H1 (cell line): Measurements from ENCODE around the gene PPP1R14C. TPM values are rescaled to one million over a fixed set of nuclear protein-coding genes. Genes with fewer than 3 reads are reported as not detected.

Experiments
- CTCF ChIA-PET: fragments of 300-600 bp; sonication (Branson Sonifier 250); formaldehyde crosslinking; loops from one replicate; lab custom pipeline; 2021; ENCODE audit not compliant: partially characterized antibody; lab: Charles Lee
- POLR2A ChIA-PET: fragments of 300-600 bp; sonication (Branson Sonifier 250); formaldehyde crosslinking; loops from one replicate; lab custom pipeline; 2021; ENCODE audit warnings: inconsistent platforms; ENCODE audit not compliant: partially characterized antibody; lab: Charles Lee
- DNase-seq, 2 experiments: peaks; one replicate each; pipeline versions ENCODE4 v3.0.0 to v3.0.0-alpha.2; 2010 to 2022; ENCODE audit warnings: low spot score in 2 of 2, low read depth in 1 of 2, mixed read lengths in 1 of 2
- FAIRE-seq: peaks from 2 replicates; lab custom pipeline; 2011; peaks lifted over from hg19 to GRCh38; lab: Jason Lieb, UNC
- H2AFZ ChIP-seq: 2 replicates; pipeline ENCODE4 v1.8.1; 2012; ENCODE audit warnings: low read length, inconsistent platforms
- H2AK5ac ChIP-seq: 2 replicates; pipeline ENCODE4 v1.6.1; 2013; ENCODE audit warnings: low read depth, low read length
- H2BK120ac ChIP-seq: replicated peaks from 2 replicates; pipeline ENCODE3; 2013; ENCODE audit warnings: low read depth, low read length, inconsistent platforms
- H2BK12ac ChIP-seq: 2 replicates; pipeline ENCODE4 v1.6.1; 2013; ENCODE audit warnings: low read depth, low read length
- H2BK15ac ChIP-seq: 2 replicates; pipeline ENCODE4 v1.6.1; 2013; ENCODE audit warnings: low read length
- H2BK20ac ChIP-seq: 2 replicates; pipeline ENCODE4 v1.6.1; 2013; ENCODE audit warnings: low read length
- H2BK5ac ChIP-seq: 2 replicates; pipeline ENCODE4 v1.6.1; 2013; ENCODE audit warnings: low read depth, low read length
- H3K14ac ChIP-seq: 2 replicates; pipeline ENCODE4 v1.6.1; 2013; ENCODE audit warnings: inconsistent platforms; ENCODE audit not compliant: insufficient read length
- H3K18ac ChIP-seq: 2 replicates; pipeline ENCODE4 v1.6.1; 2013; ENCODE audit warnings: low read length; ENCODE audit errors: extremely low read depth
- H3K23ac ChIP-seq: 2 replicates; pipeline ENCODE4 v1.6.1; 2013; ENCODE audit warnings: inconsistent platforms; ENCODE audit not compliant: insufficient read length
- H3K23me2 ChIP-seq: 2 replicates; pipeline ENCODE4 v1.6.1; 2013; ENCODE audit warnings: low read depth, low read length
- H3K27ac ChIP-seq: 2 replicates; pipeline ENCODE4 v1.6.1; 2011; ENCODE audit warnings: low read depth, low read length, inconsistent platforms
- H3K27me3 ChIP-seq, 4 experiments: replicated peaks in 1 of 4; 1 replicate in 1 of 4; 2 replicates in 3 of 4; pipeline versions ENCODE4 v1.6.1 to v1.8.1; 2011 to 2013; ENCODE audit warnings: low read length in 3 of 4, mild to moderate bottlenecking in 3 of 4, inconsistent platforms in 2 of 4, mixed read lengths in 2 of 4, moderate library complexity in 1 of 4; ENCODE audit not compliant: control insufficient read depth in 3 of 4, insufficient read depth in 3 of 4; ENCODE audit errors: extremely low read depth in 1 of 4
- H3K36me3 ChIP-seq, 4 experiments: 2 replicates each; pipeline versions ENCODE4 v1.6.1 to v1.8.1; 2011 to 2013; ENCODE audit warnings: mild to moderate bottlenecking in 4 of 4, low read length in 3 of 4, moderate library complexity in 2 of 4, control low read depth in 1 of 4, inconsistent platforms in 1 of 4; ENCODE audit not compliant: insufficient read depth in 4 of 4, control insufficient read depth in 2 of 4
- H3K4ac ChIP-seq: replicated peaks from 2 replicates; pipeline ENCODE3; 2013; ENCODE audit warnings: low read length, low read depth, mixed read lengths, inconsistent platforms; ENCODE audit not compliant: insufficient read length
- H3K4me1 ChIP-seq, 4 experiments: replicated peaks in 1 of 4; 1 replicate in 1 of 4; 2 replicates in 3 of 4; pipeline versions ENCODE4 v1.6.1 to v1.8.1; 2011 to 2013; ENCODE audit warnings: low read length in 3 of 4, inconsistent platforms in 2 of 4, mixed read lengths in 1 of 4; ENCODE audit not compliant: insufficient read depth in 4 of 4, control insufficient read depth in 3 of 4
- H3K4me2 ChIP-seq, 2 experiments: 2 replicates each; pipeline versions ENCODE4 v1.6.1 to v1.8.1; 2011 to 2013; ENCODE audit warnings: low read depth in 2 of 2, low read length in 2 of 2, control low read depth in 1 of 2, inconsistent platforms in 1 of 2, mild to moderate bottlenecking in 1 of 2; ENCODE audit not compliant: insufficient read depth in 1 of 2
- H3K4me3 ChIP-seq, 4 experiments: fragments of 200-600, 300-600 bp in 1 of 4; sonication (generic), shearing (Covaris generic), sonication (Bioruptor Twin) in 1 of 4; 2 replicates each; pipeline versions ENCODE4 v1.5.1 to v1.8.1; 2011 to 2016; ENCODE audit warnings: low read length in 4 of 4, low read depth in 3 of 4, control low read depth in 2 of 4, inconsistent platforms in 2 of 4, mild to moderate bottlenecking in 2 of 4, mixed read lengths in 1 of 4, moderate library complexity in 1 of 4; ENCODE audit not compliant: insufficient read depth in 2 of 4; ENCODE audit errors: extremely low read depth in 1 of 4
- H3K56ac ChIP-seq: replicated peaks from 2 replicates; pipeline ENCODE3; 2013; ENCODE audit warnings: low read depth, mild to moderate bottlenecking, mixed read lengths, low read length, inconsistent platforms; ENCODE audit not compliant: insufficient read length
- H3K79me1 ChIP-seq: 2 replicates; pipeline ENCODE4 v1.6.1; 2013; ENCODE audit warnings: low read depth, low read length, control low read depth
- H3K79me2 ChIP-seq, 2 experiments: 2 replicates each; pipeline versions ENCODE4 v1.6.1 to v1.8.1; 2012 to 2013; ENCODE audit warnings: low read length in 2 of 2, mild to moderate bottlenecking in 2 of 2, inconsistent platforms in 1 of 2; ENCODE audit not compliant: insufficient read depth in 2 of 2, control insufficient read depth in 1 of 2
- H3K9ac ChIP-seq, 4 experiments: replicated peaks in 1 of 4; 1 replicate in 1 of 4; 2 replicates in 3 of 4; pipeline versions ENCODE4 v1.6.1 to v1.8.1; 2011 to 2013; ENCODE audit warnings: low read depth in 3 of 4, low read length in 3 of 4, control low read depth in 2 of 4, mild to moderate bottlenecking in 2 of 4, moderate library complexity in 2 of 4, inconsistent platforms in 1 of 4; ENCODE audit errors: extremely low read depth in 1 of 4
- H3K9me3 ChIP-seq, 2 experiments: 2 replicates each; pipeline versions ENCODE4 v1.6.1 to v1.8.1; 2012 to 2013; ENCODE audit warnings: mild to moderate bottlenecking in 2 of 2, moderate library complexity in 2 of 2, control low read depth in 1 of 2, inconsistent platforms in 1 of 2, low read depth in 1 of 2, low read length in 1 of 2, mixed read lengths in 1 of 2; ENCODE audit not compliant: insufficient read depth in 2 of 2
- H4K20me1 ChIP-seq, 2 experiments: replicated peaks in 1 of 2; 2 replicates each; pipeline versions ENCODE3 to v1.8.1; 2011 to 2013; ENCODE audit warnings: inconsistent platforms in 2 of 2, low read length in 2 of 2, mild to moderate bottlenecking in 1 of 2; ENCODE audit not compliant: insufficient read depth in 2 of 2, control insufficient read depth in 1 of 2
- H4K5ac ChIP-seq: 2 replicates; pipeline ENCODE4 v1.6.1; 2013; ENCODE audit warnings: low read length, low read depth, mixed read lengths, inconsistent platforms; ENCODE audit not compliant: insufficient read length
- H4K8ac ChIP-seq: 2 replicates; pipeline ENCODE4 v1.8.0; 2013; ENCODE audit warnings: mild to moderate bottlenecking, moderate library complexity, low read length, inconsistent platforms; ENCODE audit not compliant: insufficient read depth; ENCODE audit errors: extremely low read depth
- H4K91ac ChIP-seq: replicated peaks from 2 replicates; pipeline ENCODE3; 2013; ENCODE audit warnings: low read length, mixed read lengths, inconsistent platforms; ENCODE audit not compliant: insufficient read length
- ASH2L ChIP-seq: fragments of 200-600, 300-600 bp; sonication (generic); IDR thresholded peaks from one replicate; pipeline ENCODE4 v1.7.1; 2017; ENCODE audit warnings: low read length
- CBX8 ChIP-seq: fragments of 300-800, 300-1000 bp; sonication (generic); IDR thresholded peaks from 2 replicates; pipeline ENCODE4 v1.7.1; 2016; ENCODE audit warnings: low read depth, low read length, borderline replicate concordance
- CREB1 ChIP-seq: IDR thresholded peaks from 2 replicates; pipeline ENCODE4 v1.6.1; 2012; ENCODE audit warnings: inconsistent platforms
- E2F6 ChIP-seq: IDR thresholded peaks from 2 replicates; pipeline ENCODE4 v1.6.1; 2012; ENCODE audit warnings: inconsistent platforms
- EGR1 ChIP-seq: IDR thresholded peaks from 2 replicates; pipeline ENCODE4 v1.6.1; 2011; ENCODE audit warnings: low read depth, low read length, borderline replicate concordance
- KDM4A ChIP-seq: IDR thresholded peaks from one replicate; pipeline ENCODE4 v1.7.1; 2012; ENCODE audit warnings: low read depth, mild to moderate bottlenecking, moderate library complexity, low read length, inconsistent platforms; ENCODE audit not compliant: severe bottlenecking
- MAX ChIP-seq: IDR thresholded peaks from 2 replicates; pipeline ENCODE4 v1.6.1; 2012; ENCODE audit warnings: inconsistent platforms
- TCF12 ChIP-seq: IDR thresholded peaks from 2 replicates; pipeline ENCODE4 v1.6.1; 2011; ENCODE audit warnings: low read depth, mild to moderate bottlenecking, low read length
- WGBS, 2 experiments: shearing (Covaris generic) in 1 of 2; methylation state at CpG; one replicate each; pipeline versions ENCODE4 v1.1.6 to v1.1.7; 2013 to 2015; ENCODE audit warnings: low lambda C conversion rate in 2 of 2, mixed read lengths in 2 of 2, inconsistent platforms in 1 of 2, low coverage in 1 of 2, missing lambda C conversion rate in 1 of 2; ENCODE audit not compliant: insufficient replicate concordance in 2 of 2, insufficient coverage in 1 of 2, insufficient read length in 1 of 2; ENCODE audit errors: extremely low coverage in 1 of 2, missing lambda C conversion rate in 1 of 2; 5-methylcytosine and 5-hydroxymethylcytosine counted together
- long read RNA-seq, 2 experiments: library from RNA in 1 of 2; library from capped mRNA in 1 of 2; stranded (forward); transcript quantifications; one replicate each; pipeline ENCODE4 v2.0.0, GENCODE V29; 2021; ENCODE audit warnings: inconsistent platforms in 1 of 2
- polyA minus RNA-seq, 3 experiments: library from RNA; depleted of rRNA, polyadenylated mRNA; stranded (reverse); fragments of >200 nt; gene quantifications; 1 replicate in 2 of 3; 2 replicates in 1 of 3; pipeline ENCODE4 v1.2.3, GENCODE V29; 2011
- polyA plus RNA-seq, 7 experiments: library from polyadenylated mRNA; depleted of rRNA in 3 of 7; stranded (reverse) in 5 of 7; unstranded in 2 of 7; fragments of >200 nt in 5 of 7; fragments of 200-250 nt in 2 of 7; gene quantifications; 1 replicate in 5 of 7; 2 replicates in 1 of 7; 4 replicates in 1 of 7; pipeline versions ENCODE4 v1.2.1 to v1.2.3, GENCODE V29; 2011 to 2013; ENCODE audit warnings: missing spikeins in 2 of 7, mixed read lengths in 2 of 7
- total RNA-seq: library from RNA; stranded (reverse); fragmentation: NEBNext Ultra II Directional; extraction: Animal tissue kit (Norgen Biotek cat#: 25700); gene quantifications from 2 replicates; pipeline ENCODE4 v1.2.1, GENCODE V29; 2021

The PPP1R14C gene
- total RNA-seq (0.25 and 0.61 TPM in 2 replicates), polyA plus RNA-seq (2011; rRNA removed) (0.13 and 0.30 TPM in 2 replicates), polyA minus RNA-seq (2011; rRNA and poly(A)+ RNA removed) (0.16 and 0.41 TPM in 2 replicates)
- 0.32 TPM for polyA plus RNA-seq (2011; cell fraction: cytosol; rRNA removed)
- polyA plus RNA-seq (2011; cell fraction: nucleus; rRNA removed), result 0.16 TPM
- 0.16 to 0.52 TPM (median 0.29 TPM) in 4 replicates for polyA plus RNA-seq (2012, experiment 1 of 2)
- 0.28 TPM for polyA plus RNA-seq (2012, experiment 2 of 2)
- polyA plus RNA-seq (2013, experiment 1 of 2), result 0.10 TPM
- 0.20 TPM for polyA plus RNA-seq (2013, experiment 2 of 2)
- polyA minus RNA-seq (2011; cell fraction: cytosol; rRNA and poly(A)+ RNA removed), result 0.51 TPM
- polyA minus RNA-seq (2011; cell fraction: nucleus; rRNA and poly(A)+ RNA removed), result not detected
- long read RNA-seq, experiment 1, result 0 reads
- long read RNA-seq, experiment 2, partial matches to known transcripts, result 0 of 1 reads
- long read RNA-seq, experiment 2, other reads (novel, unspliced or antisense), result 1 of 1 reads

GRCh38 chr6:150142670-150143515 lies at the start of gene PPP1R14C:
TSS of gene PPP1R14C (plus strand) at chr6:150143044. CDS start at chr6:150143193, 149 bp downstream.
- Histone ChIP-seq H3K79me1 (no peaks in the 10 kb centered on the region), H3K18ac (no peak within 1 kb of the TSS; the same call in 1 of the 2 replicates), H3K4me2 (peak within 1 kb of the TSS; percentile 63 to 84), H3K23me2 (peaks cover 9% of the 10 kb centered on the region; the same call in 1 of the 2 replicates), H3K4me3 (peak within 1 kb of the TSS; percentile 38 to 60 (median 46)), H2BK120ac (no peak within 1 kb of the TSS), H3K79me2 (no peaks in the 10 kb centered on the region), H4K8ac (no peak within 1 kb of the TSS), H3K9ac (peak within 1 kb of the TSS in 1 of 4 experiments; percentile 54; a peak in 1 of 7 replicates), H2AFZ (peak within 1 kb of the TSS; percentile 73; the same call in 1 of the 2 replicates), H3K27me3 (peaks cover 30 to 60% (median 44%) of the 10 kb centered on the region in 4 experiments), H4K5ac (no peak within 1 kb of the TSS), H3K14ac (no peak within 1 kb of the TSS), H2BK12ac (no peak within 1 kb of the TSS), H2BK20ac (no peak within 1 kb of the TSS), H3K23ac (no peak within 1 kb of the TSS), H4K20me1 (peaks cover 0 to 4% of the 10 kb centered on the region in 2 experiments), H3K4me1 (peaks cover 0 to 4% (median under 1%) of the 10 kb centered on the region in 4 experiments; a peak in 2 of 7 replicates), H4K91ac (no peak within 1 kb of the TSS), H2AK5ac (no peak within 1 kb of the TSS), H2BK15ac (no peak within 1 kb of the TSS), H3K9me3 (no peaks in the 10 kb centered on the region), H3K36me3 (peaks cover 0 to 4% (median 0%) of the 10 kb centered on the region in 4 experiments; a peak in 1 of 8 replicates), H3K4ac (no peak within 1 kb of the TSS), H3K56ac (no peak within 1 kb of the TSS), H2BK5ac (no peak within 1 kb of the TSS), H3K27ac (no peak within 1 kb of the TSS)
- ChIA-PET CTCF (interaction anchor here (0.6 to 1.1 kb wide), 3 partner anchors 9 to 1452 kb away, joined by 3 read pairs; no protein-coding TSS in a partner anchor), POLR2A (interaction anchor here (0.6 kb wide), 1 partner anchor 8 kb away, joined by 3 read pairs; no protein-coding TSS in a partner anchor)
- 2% methylated on average over 48 of the region's 103 CpGs; no CpG with 5 or more reads in 1 of the 2 experiments for WGBS, 2 experiments
- FAIRE-seq, result no peak
- peak in 1 of 2 experiments; percentile 75 for DNase-seq
- TF ChIP-seq KDM4A (peak; percentile 57), CBX8 (no peak), EGR1 (no peak), MAX (peak; percentile 90), ASH2L (peak; percentile 10), E2F6 (peak; percentile 85), TCF12 (no peak), CREB1 (no peak)
